ENCODE data around the gene EPHB2. TPM values are rescaled to one million over a fixed set of nuclear protein-coding genes. Genes with fewer than 3 reads are reported as not detected.

Gene EPHB2
- total and polyA plus RNA-seq, 2 of the 8 experiments (the other 6 are each of a cell fraction or from before 2014, with no cell fraction given) = 15.8 to 17.2 TPM

GRCh38 chr1:22691031-22691753, 19.4 kb upstream of the EPHB2 start:
- Histone ChIP-seq H2BK120ac (replicated peaks; ENCODE audit: low read depth, low read length) (no peak overlapping the region), H3K23me2 (ENCODE audit: low read depth, low read length) (no peaks in the 10 kb centered on the region), H3K27ac (ENCODE audit: low read depth, low read length) (no peak overlapping the region), H3K23ac (ENCODE audit: insufficient read length) (no peak overlapping the region), H2BK5ac (ENCODE audit: low read depth, low read length) (no peak overlapping the region), H3K79me2 (ENCODE audit: control insufficient read depth in 1 of 2, insufficient read depth in 2 of 2, low read length in 2 of 2) (no peaks in the 10 kb centered on the region), H3K18ac (ENCODE audit: extremely low read depth, low read length) (no peak overlapping the region), H3K4me2 (ENCODE audit: insufficient read depth in 1 of 2, low read depth in 2 of 2, low read length in 2 of 2) (no peak overlapping the region), H3K4me1 (replicated peaks in 1 of 4; ENCODE audit: control insufficient read depth in 3 of 4, insufficient read depth in 4 of 4, low read length in 3 of 4) (no peaks in the 10 kb centered on the region), H4K20me1 (replicated peaks in 1 of 2; ENCODE audit: control insufficient read depth in 1 of 2, insufficient read depth in 2 of 2, low read length in 2 of 2) (no peaks in the 10 kb centered on the region), H2BK15ac (ENCODE audit: low read length) (no peak overlapping the region), H3K4me3 (ENCODE audit: extremely low read depth in 1 of 4, insufficient read depth in 2 of 4, low read depth in 3 of 4, low read length in 4 of 4) (no peak overlapping the region), H2BK12ac (ENCODE audit: low read depth, low read length) (no peak overlapping the region), H3K27me3 (replicated peaks in 1 of 4; ENCODE audit: control insufficient read depth in 3 of 4, extremely low read depth in 1 of 4, insufficient read depth in 3 of 4, low read length in 3 of 4) (no peaks in the 10 kb centered on the region), H3K79me1 (ENCODE audit: low read depth, low read length) (no peaks in the 10 kb centered on the region), H2AFZ (ENCODE audit: low read length) (no peak overlapping the region), H4K5ac (ENCODE audit: insufficient read length, low read depth, low read length) (no peak overlapping the region), H3K14ac (ENCODE audit: insufficient read length) (no peak overlapping the region), H3K4ac (replicated peaks; ENCODE audit: insufficient read length, low read depth, low read length) (no peak overlapping the region), H3K9ac (replicated peaks in 1 of 4; ENCODE audit: extremely low read depth in 1 of 4, low read depth in 3 of 4, low read length in 3 of 4) (no peak overlapping the region), H3K9me3 (ENCODE audit: insufficient read depth in 2 of 2, low read depth in 1 of 2, low read length in 1 of 2) (no peaks in the 10 kb centered on the region), H4K91ac (replicated peaks; ENCODE audit: insufficient read length, low read length) (no peak overlapping the region), H2AK5ac (ENCODE audit: low read depth, low read length) (no peak overlapping the region), H3K36me3 (ENCODE audit: control insufficient read depth in 2 of 4, insufficient read depth in 4 of 4, low read length in 3 of 4) (no peaks in the 10 kb centered on the region; a peak in 1 of 8 replicates), H4K8ac (ENCODE audit: extremely low read depth, insufficient read depth, low read length) (no peak overlapping the region), H3K56ac (replicated peaks; ENCODE audit: insufficient read length, low read depth, low read length) (no peak overlapping the region), H2BK20ac (ENCODE audit: low read length) (no peak overlapping the region)
- 81% methylated on average over 12 of the region's 13 CpGs; no CpG with 5 or more reads in 1 of the 2 experiments for WGBS, 2 experiments (ENCODE audit: extremely low coverage in 1 of 2, insufficient coverage in 1 of 2, insufficient read length in 1 of 2, insufficient replicate concordance in 2 of 2, low coverage in 1 of 2, low lambda C conversion rate in 2 of 2, missing lambda C conversion rate in 1 of 2)
- CTCF ChIA-PET (ENCODE audit: partially characterized antibody) = interaction anchor here (1.3 kb wide), 2 partner anchors 13 to 239 kb away, joined by 3 to 6 read pairs; no protein-coding TSS in a partner anchor
- no peak for TF ChIP-seq NRF1 (IDR thresholded peaks at IDR 0.05; ENCODE audit: low read depth, low read length)
- no peak for TF ChIP-seq EP300 (IDR thresholded peaks at IDR 0.05; ENCODE audit: borderline replicate concordance in 1 of 2, low read depth in 2 of 2, low read length in 2 of 2)
- POLR2A ChIA-PET (ENCODE audit: partially characterized antibody) = no interaction called here
- no peak for DNase-seq (ENCODE audit: low read depth in 1 of 2, low spot score in 2 of 2)
- no peak for FAIRE-seq
